ENCODE results near the gene GMDS. TPM values are rescaled to one million over a fixed set of nuclear protein-coding genes. Genes with fewer than 3 reads are reported as not detected.

Gene GMDS
- total and polyA plus RNA-seq, 2 experiments from 2014 or later = 3.0 to 12.6 TPM

- Histone ChIP-seq H3K27me3 (replicated peaks; ENCODE audit: insufficient read depth) (no peaks in the 10 kb centered on the region), H3K4me2 (ENCODE audit: unreplicated experiment) (no peak overlapping the region), H3K9ac (no peak overlapping the region), H3K36me3 (ENCODE audit: low read depth) (no peaks in the 10 kb centered on the region), H3K9me2 (ENCODE audit: insufficient read depth) (no peaks in the 10 kb centered on the region), H3K27ac (no peak overlapping the region), H3F3A (ENCODE audit: insufficient read depth) (peaks cover 6% of the 10 kb centered on the region; the same call in 1 of the 2 replicates), H2AFZ (no peak overlapping the region), H3K4me3 (no peak overlapping the region), H3K79me2 (ENCODE audit: insufficient read depth) (no peaks in the 10 kb centered on the region), H3K9me3 (ENCODE audit: low read depth) (no peaks in the 10 kb centered on the region), H3K4me1 (ENCODE audit: insufficient read depth) (no peaks in the 10 kb centered on the region), H4K20me1 (ENCODE audit: insufficient read depth) (no peaks in the 10 kb centered on the region)
- in situ Hi-C loops (cut with MboI) = no loop called here
- 90% methylated on average over 10 of the region's 10 CpGs for WGBS, 2 experiments (ENCODE audit: low coverage in 1 of 2, low lambda C conversion rate in 2 of 2, missing lambda C conversion rate in 2 of 2)
- DNase-seq = no peak
- TF ChIP-seq EZH2 (IDR thresholded peaks at IDR 0.05; ENCODE audit: insufficient read depth, poor library complexity, severe bottlenecking) (no peak), EZH2phosphoT487 (IDR thresholded peaks at IDR 0.05; ENCODE audit: insufficient read depth, low read depth) (no peak)
These were observed 319.5 kb downstream of the GMDS start for GRCh38 chr6:1925743-1926430.

DNA sequence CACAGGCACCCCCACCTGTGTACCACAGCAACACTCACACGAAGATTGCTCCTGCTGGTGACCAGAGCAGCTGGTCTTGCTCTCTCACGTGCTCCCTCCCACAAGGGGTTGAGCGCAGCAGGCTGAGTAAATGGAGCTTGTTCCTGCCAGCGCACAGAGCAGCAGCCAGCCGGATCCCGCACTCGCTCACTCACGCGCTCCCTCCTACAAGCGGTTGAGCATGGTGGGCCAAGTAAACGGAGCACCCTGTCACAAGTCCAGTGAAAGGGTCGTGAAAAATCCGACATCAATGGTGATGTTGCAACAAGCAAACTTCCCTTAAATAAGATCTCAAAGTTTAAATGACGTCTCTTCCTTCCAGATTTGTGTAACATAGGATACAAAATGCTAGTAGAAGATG lies 322.0 kb downstream of the GMDS start:
- Histone ChIP-seq H3K4me1 (ENCODE audit: insufficient read depth) (peaks cover 1% of the 10 kb centered on the region; the same call in 1 of the 2 replicates), H2AFZ (no peak overlapping the region), H3K9me3 (ENCODE audit: low read depth) (no peaks in the 10 kb centered on the region), H3K27ac (no peak overlapping the region), H3K27me3 (replicated peaks; ENCODE audit: insufficient read depth) (no peaks in the 10 kb centered on the region), H4K20me1 (ENCODE audit: insufficient read depth) (no peaks in the 10 kb centered on the region), H3K9ac (no peak overlapping the region), H3K9me2 (ENCODE audit: insufficient read depth) (no peaks in the 10 kb centered on the region), H3K4me2 (ENCODE audit: unreplicated experiment) (no peak overlapping the region), H3K79me2 (ENCODE audit: insufficient read depth) (no peaks in the 10 kb centered on the region), H3K4me3 (no peak overlapping the region), H3F3A (ENCODE audit: insufficient read depth) (peaks cover 1% of the 10 kb centered on the region), H3K36me3 (ENCODE audit: low read depth) (no peaks in the 10 kb centered on the region)
- in situ Hi-C loops (cut with MboI) = no loop called here
- 87 to 91% methylated on average over 14 of the region's 14 CpGs for WGBS, 2 experiments (ENCODE audit: low coverage in 1 of 2, low lambda C conversion rate in 2 of 2, missing lambda C conversion rate in 2 of 2)
- TF ChIP-seq EZH2phosphoT487 (IDR thresholded peaks at IDR 0.05; ENCODE audit: insufficient read depth, low read depth) (no peak), EZH2 (IDR thresholded peaks at IDR 0.05; ENCODE audit: insufficient read depth, poor library complexity, severe bottlenecking) (no peak)
- DNase-seq = no peak

- WGBS, 2 experiments (ENCODE audit: low coverage in 1 of 2, low lambda C conversion rate in 2 of 2, missing lambda C conversion rate in 2 of 2) = 21 to 24% methylated on average over 9 of the region's 9 CpGs
- Histone ChIP-seq H3K4me1 (ENCODE audit: insufficient read depth) (peaks cover 28% of the 10 kb centered on the region), H3K4me3 (peak overlapping the region; percentile 8; the same call in 1 of the 2 replicates), H3K27me3 (replicated peaks; ENCODE audit: insufficient read depth) (no peaks in the 10 kb centered on the region), H3K9me3 (ENCODE audit: low read depth) (no peaks in the 10 kb centered on the region), H3F3A (ENCODE audit: insufficient read depth) (peaks cover 25% of the 10 kb centered on the region), H3K9me2 (ENCODE audit: insufficient read depth) (no peaks in the 10 kb centered on the region), H3K36me3 (ENCODE audit: low read depth) (no peaks in the 10 kb centered on the region), H2AFZ (peak overlapping the region; percentile 74), H3K79me2 (ENCODE audit: insufficient read depth) (no peaks in the 10 kb centered on the region), H4K20me1 (ENCODE audit: insufficient read depth) (no peaks in the 10 kb centered on the region), H3K27ac (peak overlapping the region; percentile 98), H3K4me2 (ENCODE audit: unreplicated experiment) (peak overlapping the region; percentile 47), H3K9ac (peak overlapping the region; percentile 70)
- in situ Hi-C loops (cut with MboI) = no loop called here
- DNase-seq = peak; percentile 90
- TF ChIP-seq EZH2phosphoT487 (IDR thresholded peaks at IDR 0.05; ENCODE audit: insufficient read depth, low read depth) (no peak), EZH2 (IDR thresholded peaks at IDR 0.05; ENCODE audit: insufficient read depth, poor library complexity, severe bottlenecking) (no peak)
These were observed 327.6 kb downstream of the GMDS start for GRCh38 chr6:1917626-1918371.

DNA sequence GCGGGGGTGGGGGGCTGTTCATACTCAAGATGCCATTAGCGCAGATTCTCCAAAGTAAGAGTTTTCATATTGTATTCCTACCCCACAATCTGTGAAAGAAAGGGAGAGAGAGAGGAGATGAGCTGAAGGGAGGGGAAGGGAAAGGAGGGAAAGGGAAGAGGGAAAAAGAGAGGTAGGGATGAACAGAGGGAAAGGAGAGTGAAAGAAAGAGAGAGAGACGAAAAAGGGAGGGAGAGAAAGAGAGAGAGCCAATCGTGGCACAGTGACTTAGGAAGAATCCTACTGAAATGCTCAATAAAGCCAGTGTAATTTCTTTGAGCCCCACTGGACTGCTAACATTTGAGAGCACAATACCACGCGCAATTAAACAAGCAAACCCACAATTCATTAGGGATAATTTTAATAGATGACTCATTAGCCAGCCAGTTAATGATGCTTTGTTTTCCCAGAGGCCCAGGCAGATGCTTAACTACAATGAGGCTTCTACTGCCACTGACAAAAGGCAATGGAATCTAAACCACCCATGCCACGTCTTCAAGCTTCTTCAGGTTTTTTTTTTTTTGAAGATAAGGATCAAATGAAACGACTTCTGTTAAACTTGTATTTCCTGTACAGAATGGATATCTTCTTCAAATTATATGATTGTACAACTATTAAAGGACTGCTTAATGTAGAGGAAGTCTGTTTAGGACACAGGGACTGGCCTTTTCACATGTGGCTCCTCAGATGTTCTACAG lies 328.9 kb downstream of the GMDS start:
- H3K27ac ChIP-seq = peak overlapping the region; percentile 98
- no peak overlapping the region for H3K4me3 ChIP-seq
- H3K4me2 ChIP-seq (ENCODE audit: unreplicated experiment) = peak overlapping the region; percentile 47
- no peaks in the 10 kb centered on the region for H3K9me2 ChIP-seq (ENCODE audit: insufficient read depth)
- H2AFZ ChIP-seq = peak overlapping the region; percentile 74
- H3K79me2 ChIP-seq (ENCODE audit: insufficient read depth) = no peaks in the 10 kb centered on the region
- H3K27me3 ChIP-seq (replicated peaks; ENCODE audit: insufficient read depth) = no peaks in the 10 kb centered on the region
- TF ChIP-seq EZH2 (IDR thresholded peaks at IDR 0.05; ENCODE audit: insufficient read depth, poor library complexity, severe bottlenecking) (no peak), EZH2phosphoT487 (IDR thresholded peaks at IDR 0.05; ENCODE audit: insufficient read depth, low read depth) (no peak)
- in situ Hi-C loops (cut with MboI) = no loop called here
- H3K36me3 ChIP-seq (ENCODE audit: low read depth) = no peaks in the 10 kb centered on the region
- H4K20me1 ChIP-seq (ENCODE audit: insufficient read depth) = no peaks in the 10 kb centered on the region
- H3F3A ChIP-seq (ENCODE audit: insufficient read depth) = peaks cover 25% of the 10 kb centered on the region
- peaks cover 28% of the 10 kb centered on the region for H3K4me1 ChIP-seq (ENCODE audit: insufficient read depth)
- DNase-seq = peak; percentile 90
- H3K9ac ChIP-seq = peak overlapping the region; percentile 70
- 46 to 50% methylated on average over 8 of the region's 8 CpGs for WGBS, 2 experiments (ENCODE audit: low coverage in 1 of 2, low lambda C conversion rate in 2 of 2, missing lambda C conversion rate in 2 of 2)
- no peaks in the 10 kb centered on the region for H3K9me3 ChIP-seq (ENCODE audit: low read depth)
